ENCODE results near the gene DGKB.

The DGKB gene

GRCh38 chr7:14579971-14580370 is 322.6 kb downstream of the DGKB start:
- no peak for DNase-seq (ENCODE audit: low read depth)
- no peak overlapping the region for H3K4me3 ChIP-seq (ENCODE audit: low read depth, low read length)
- TF ChIP-seq CTCF (IDR thresholded peaks at IDR 0.05; ENCODE audit: low read depth, low read length, missing control alignments) = no peak

GRCh38 chr7:14576578-14576977 is 326.0 kb downstream of the DGKB start:
- no peak for TF ChIP-seq CTCF (IDR thresholded peaks at IDR 0.05; ENCODE audit: low read depth, low read length, missing control alignments)
- H3K4me3 ChIP-seq (ENCODE audit: low read depth, low read length) = no peak overlapping the region

GRCh38 chr7:14570750-14571607 is 331.6 kb downstream of the DGKB start:
- H3K4me3 ChIP-seq (ENCODE audit: low read depth, low read length) = no peak overlapping the region
- TF ChIP-seq CTCF (IDR thresholded peaks at IDR 0.05; ENCODE audit: low read depth, low read length, missing control alignments) = no peak
- DNase-seq (ENCODE audit: low read depth) = no peak

More at GRCh38 chr7:14576578-14576977, 326.0 kb downstream of the DGKB start:
- no peak for DNase-seq (ENCODE audit: low read depth)

GRCh38 chr7:14552060-14552459 is 350.5 kb downstream of the DGKB start:
- DNase-seq (ENCODE audit: low read depth) = no peak
- no peak for TF ChIP-seq CTCF (IDR thresholded peaks at IDR 0.05; ENCODE audit: low read depth, low read length, missing control alignments)
- H3K4me3 ChIP-seq (ENCODE audit: low read depth, low read length) = no peak overlapping the region

GRCh38 chr7:14551310-14551709 is 351.2 kb downstream of the DGKB start:
- no peak for TF ChIP-seq CTCF (IDR thresholded peaks at IDR 0.05; ENCODE audit: low read depth, low read length, missing control alignments)
- DNase-seq (ENCODE audit: low read depth) = no peak

GRCh38 chr7:14542624-14543023 is 359.9 kb downstream of the DGKB start:
- DNase-seq (ENCODE audit: low read depth) = no peak
- no peak for TF ChIP-seq CTCF (IDR thresholded peaks at IDR 0.05; ENCODE audit: low read depth, low read length, missing control alignments)
- H3K4me3 ChIP-seq (ENCODE audit: low read depth, low read length) = no peak overlapping the region

More at GRCh38 chr7:14551310-14551709, 351.2 kb downstream of the DGKB start:
- H3K4me3 ChIP-seq (ENCODE audit: low read depth, low read length) = no peak overlapping the region

- DNase-seq (ENCODE audit: low read depth) = no peak
- TF ChIP-seq CTCF (IDR thresholded peaks at IDR 0.05; ENCODE audit: low read depth, low read length, missing control alignments) = no peak
- no peak overlapping the region for H3K4me3 ChIP-seq (ENCODE audit: low read depth, low read length)
Observed at GRCh38 chr7:14521183-14521582, 381.4 kb downstream of the DGKB start.

All from GM12864 (cell line).